Endodermal cell (in vitro differentiated cells): ENCODE results near the gene SUSD5. TPM values are rescaled to one million over a fixed set of nuclear protein-coding genes. Genes with fewer than 3 reads are reported as not detected.
"Not testable (repeated sequence)": the region's sequence is repeated elsewhere in the genome, so short reads cannot be mapped to it uniquely, and the experiment has no call there.

Experiments
- DNase-seq: peaks from one replicate; pipeline ENCODE4 v3.0.0-alpha.2; 2017
- H3K27ac ChIP-seq: 2 replicates; pipeline ENCODE4 v1.5.1; 2013; ENCODE audit warnings: mild to moderate bottlenecking, low read depth, low read length, moderate library complexity
- H3K27me3 ChIP-seq: 2 replicates; pipeline ENCODE4 v1.6.1; 2013; ENCODE audit warnings: mild to moderate bottlenecking, low read length, moderate library complexity; ENCODE audit not compliant: insufficient read depth, control insufficient read depth, poor library complexity, severe bottlenecking
- H3K36me3 ChIP-seq: 2 replicates; pipeline ENCODE4 v1.7.0; 2013; ENCODE audit warnings: mild to moderate bottlenecking, low read length, moderate library complexity; ENCODE audit not compliant: control insufficient read depth, insufficient read depth
- H3K4me1 ChIP-seq: one replicate; pipeline ENCODE4 v1.7.0; 2013; ENCODE audit warnings: low read length; ENCODE audit not compliant: control insufficient read depth, insufficient read depth
- H3K4me3 ChIP-seq: 2 replicates; pipeline ENCODE4 v1.5.1; 2013; ENCODE audit warnings: mild to moderate bottlenecking, low read length, moderate library complexity
- H3K9ac ChIP-seq: 2 replicates; pipeline ENCODE4 v1.6.1; 2013; ENCODE audit warnings: mild to moderate bottlenecking, low read length, moderate library complexity; ENCODE audit not compliant: poor library complexity, severe bottlenecking; ENCODE audit errors: extremely low read depth
- H3K9me3 ChIP-seq: 2 replicates; pipeline ENCODE4 v1.6.1; 2013; ENCODE audit warnings: mild to moderate bottlenecking, low read length, moderate library complexity; ENCODE audit not compliant: control insufficient read depth
- H3K27ac Mint-ChIP-seq: 2 replicates; pipeline ENCODE4 v1.8.0; 2020; ENCODE audit warnings: mixed read lengths
- H3K27me3 Mint-ChIP-seq: 2 replicates; pipeline ENCODE4 v1.8.0; 2021; ENCODE audit warnings: mild to moderate bottlenecking, mixed read lengths; ENCODE audit not compliant: insufficient read depth
- H3K36me3 Mint-ChIP-seq: 2 replicates; pipeline ENCODE4 v1.8.0; 2020; ENCODE audit warnings: low read depth, mixed read lengths
- H3K4me1 Mint-ChIP-seq: 2 replicates; pipeline ENCODE4 v1.8.0; 2020; ENCODE audit warnings: mixed read lengths
- H3K4me3 Mint-ChIP-seq: 2 replicates; pipeline ENCODE4 v1.8.0; 2020; ENCODE audit warnings: mild to moderate bottlenecking, moderate library complexity, mixed read lengths
- H3K9me3 Mint-ChIP-seq: 2 replicates; pipeline ENCODE4 v1.8.0; 2020; ENCODE audit warnings: mild to moderate bottlenecking, mixed read lengths
- WGBS, 2 experiments: methylation state at CpG; one replicate each; pipeline versions ENCODE4 v1.1.5 to v1.1.7; 2013; ENCODE audit warnings: missing lambda C conversion rate in 2 of 2, mixed read lengths in 1 of 2; ENCODE audit not compliant: insufficient coverage in 1 of 2, insufficient read length in 1 of 2; 5-methylcytosine and 5-hydroxymethylcytosine counted together
- total RNA-seq, 2 donors: library from RNA; stranded (reverse); fragmentation: NEBNext Ultra II Directional in 1 of 2; extraction: Animal tissue kit (Norgen Biotek cat#: 25700) in 1 of 2; gene quantifications; 2 replicates in 1 of 2; 3 replicates in 1 of 2; pipeline ENCODE4 v1.2.1, GENCODE V29; 2021
- TF ChIP-seq, protein P1 (sequence below): fragments of 200-600 bp; sonication (generic); conservative IDR thresholded peaks from 2 replicates; pipeline ENCODE4 v1.5.0; 2021; ENCODE audit warnings: antibody characterized with exemption, mild to moderate bottlenecking

SUSD5 gene
- total RNA-seq, 2 donors from 2014 or later: 1.3 to 2.6 TPM

DNA sequence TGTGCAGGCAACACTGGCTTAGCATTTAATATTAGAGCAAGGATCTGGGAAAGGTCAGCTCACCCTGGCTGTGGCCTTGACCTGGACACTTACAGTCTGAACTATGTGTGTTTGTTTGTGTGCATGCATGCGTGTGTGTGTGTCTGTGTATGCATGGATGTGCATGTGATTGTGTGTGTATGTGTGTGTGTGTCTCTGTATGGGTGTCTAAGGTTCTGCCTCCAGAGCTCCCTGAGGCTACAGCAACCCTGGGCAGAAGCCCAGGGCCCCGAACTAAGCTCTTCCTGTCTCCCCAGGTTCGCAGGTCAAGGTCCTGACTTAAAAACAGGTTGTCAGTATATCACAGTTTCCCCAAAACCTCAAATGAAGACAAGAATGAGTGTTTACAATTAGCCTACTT is 51.3 kb downstream of the SUSD5 start:
- Histone ChIP-seq H3K27me3 (no peaks in the 10 kb centered on the region), H3K4me3 (no peak overlapping the region), H3K4me1 (no peaks in the 10 kb centered on the region), H3K36me3 (no peaks in the 10 kb centered on the region), H3K27ac (no peak overlapping the region), H3K9ac (no peak overlapping the region), H3K9me3 (no peaks in the 10 kb centered on the region)
- Mint-ChIP-seq H3K36me3 (no peaks in the 10 kb centered on the region), H3K4me1 (no peaks in the 10 kb centered on the region), H3K9me3 (no peaks in the 10 kb centered on the region), H3K27me3 (no peaks in the 10 kb centered on the region), H3K4me3 (no peak overlapping the region), H3K27ac (no peak overlapping the region)
- TF ChIP-seq, protein P1, sequence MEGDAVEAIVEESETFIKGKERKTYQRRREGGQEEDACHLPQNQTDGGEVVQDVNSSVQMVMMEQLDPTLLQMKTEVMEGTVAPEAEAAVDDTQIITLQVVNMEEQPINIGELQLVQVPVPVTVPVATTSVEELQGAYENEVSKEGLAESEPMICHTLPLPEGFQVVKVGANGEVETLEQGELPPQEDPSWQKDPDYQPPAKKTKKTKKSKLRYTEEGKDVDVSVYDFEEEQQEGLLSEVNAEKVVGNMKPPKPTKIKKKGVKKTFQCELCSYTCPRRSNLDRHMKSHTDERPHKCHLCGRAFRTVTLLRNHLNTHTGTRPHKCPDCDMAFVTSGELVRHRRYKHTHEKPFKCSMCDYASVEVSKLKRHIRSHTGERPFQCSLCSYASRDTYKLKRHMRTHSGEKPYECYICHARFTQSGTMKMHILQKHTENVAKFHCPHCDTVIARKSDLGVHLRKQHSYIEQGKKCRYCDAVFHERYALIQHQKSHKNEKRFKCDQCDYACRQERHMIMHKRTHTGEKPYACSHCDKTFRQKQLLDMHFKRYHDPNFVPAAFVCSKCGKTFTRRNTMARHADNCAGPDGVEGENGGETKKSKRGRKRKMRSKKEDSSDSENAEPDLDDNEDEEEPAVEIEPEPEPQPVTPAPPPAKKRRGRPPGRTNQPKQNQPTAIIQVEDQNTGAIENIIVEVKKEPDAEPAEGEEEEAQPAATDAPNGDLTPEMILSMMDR: no peak
- no peak for DNase-seq
- 85% methylated on average over 3 of the region's 3 CpGs; no CpG with 5 or more reads in 1 of the 2 experiments for WGBS, 2 experiments

DNA sequence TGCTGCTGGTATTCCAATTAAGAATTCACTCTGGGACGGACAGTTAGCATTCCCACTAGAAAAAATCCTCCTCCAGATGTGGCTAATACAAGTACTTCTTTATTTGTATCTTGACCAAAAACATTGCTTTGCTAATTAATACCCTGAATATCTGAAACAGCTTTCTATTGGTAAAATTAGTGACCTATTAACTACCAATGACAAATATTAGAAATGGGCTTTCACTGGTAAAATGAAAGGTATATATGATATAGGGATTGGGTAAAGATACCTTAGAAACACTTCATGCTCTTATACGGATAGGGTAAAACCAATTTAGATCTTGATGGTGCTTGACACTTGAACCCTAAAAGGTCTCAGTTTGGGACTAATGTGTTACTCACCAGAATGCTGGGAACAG is 52.5 kb downstream of the SUSD5 start:
- Histone ChIP-seq H3K9ac (no peak overlapping the region), H3K27ac (no peak overlapping the region), H3K4me1 (no peaks in the 10 kb centered on the region), H3K36me3 (no peaks in the 10 kb centered on the region), H3K4me3 (no peak overlapping the region), H3K9me3 (no peaks in the 10 kb centered on the region), H3K27me3 (no peaks in the 10 kb centered on the region)
- Mint-ChIP-seq H3K27me3 (no peaks in the 10 kb centered on the region), H3K36me3 (no peaks in the 10 kb centered on the region), H3K4me1 (no peaks in the 10 kb centered on the region), H3K4me3 (no peak overlapping the region), H3K27ac (no peak overlapping the region), H3K9me3 (no peaks in the 10 kb centered on the region)
- no peak for DNase-seq
- WGBS, 2 experiments: 96 to 98% methylated on average over 2 of the region's 2 CpGs
- TF ChIP-seq, protein P1: no peak

DNA sequence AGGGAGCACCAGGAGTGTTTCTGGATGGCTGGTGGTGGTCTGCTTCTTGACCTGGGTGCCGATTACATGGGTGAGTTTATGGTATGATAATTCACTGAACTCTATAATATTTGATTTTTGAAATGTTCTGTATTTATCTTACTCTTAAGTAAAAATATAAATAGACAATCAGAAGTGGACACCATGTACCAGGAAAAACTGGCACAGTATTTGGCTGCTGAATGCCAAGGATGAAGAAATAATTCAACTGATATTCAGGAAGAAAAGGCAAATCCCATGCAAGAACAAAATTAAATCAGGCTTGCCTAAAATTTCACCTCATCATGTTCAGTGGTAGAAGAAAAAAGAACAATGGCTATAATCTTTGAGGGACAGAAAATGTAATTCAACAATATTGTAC is 53.2 kb downstream of the SUSD5 start:
- no peak overlapping the region for H3K9ac ChIP-seq
- H3K4me1 Mint-ChIP-seq: no peaks in the 10 kb centered on the region
- H3K9me3 Mint-ChIP-seq: no peaks in the 10 kb centered on the region
- no peaks in the 10 kb centered on the region for H3K27me3 ChIP-seq
- TF ChIP-seq, protein P1: no peak
- no peak overlapping the region for H3K27ac ChIP-seq
- no peak overlapping the region for H3K4me3 ChIP-seq
- no peaks in the 10 kb centered on the region for H3K36me3 ChIP-seq
- no peaks in the 10 kb centered on the region for H3K9me3 ChIP-seq
- no peak overlapping the region for H3K4me3 Mint-ChIP-seq
- H3K27me3 Mint-ChIP-seq: no peaks in the 10 kb centered on the region
- no peaks in the 10 kb centered on the region for H3K4me1 ChIP-seq
- no peak for DNase-seq
- no peak overlapping the region for H3K27ac Mint-ChIP-seq
- WGBS, 2 experiments: no CpG with 5 or more reads among the region's 1 CpG
- no peaks in the 10 kb centered on the region for H3K36me3 Mint-ChIP-seq

DNA sequence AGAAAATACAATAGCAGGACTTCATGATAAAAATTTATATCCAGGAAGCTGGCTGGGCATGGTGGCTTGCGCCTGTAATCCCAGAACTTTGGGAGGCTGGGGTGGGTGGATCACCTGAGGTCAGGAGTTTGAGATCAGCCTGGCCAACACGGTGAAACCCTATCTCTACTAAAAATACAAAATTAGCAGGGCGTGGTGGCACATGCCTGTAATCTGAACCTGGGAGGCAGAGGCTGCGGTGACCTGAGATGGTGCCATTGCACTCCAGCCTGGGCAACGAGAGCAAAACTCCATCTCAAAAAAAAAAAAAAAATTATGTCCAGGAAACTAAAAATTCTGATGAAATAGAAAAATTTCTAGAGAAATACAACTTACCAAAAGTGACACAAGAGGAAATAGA is 56.0 kb downstream of the SUSD5 start:
- not testable (repeated sequence) for H3K36me3 Mint-ChIP-seq, H3K36me3 ChIP-seq, H3K4me1 ChIP-seq, H3K9me3 ChIP-seq, H3K27me3 ChIP-seq, H3K27ac Mint-ChIP-seq, H3K27me3 Mint-ChIP-seq, H3K27ac ChIP-seq, H3K4me3 Mint-ChIP-seq, H3K4me3 ChIP-seq, H3K9me3 Mint-ChIP-seq, H3K4me1 Mint-ChIP-seq, H3K9ac ChIP-seq, DNase-seq
- WGBS, 2 experiments: 83 to 90% methylated on average over 2 to 4 of the region's 5 CpGs
